Upper lobe of left lung (tissue), 6 donors: ENCODE measurements around the gene ADORA1. TPM values are rescaled to one million over a fixed set of nuclear protein-coding genes. Genes with fewer than 3 reads are reported as not detected.

Experiments used
- ATAC-seq, 2 donors: fragments of 200-7000 bp; cut with Tn5 transposase; one replicate each; pipeline ENCODE4 v1.9.1; 2022; ENCODE audit warnings: mild to moderate bottlenecking in 2 of 2, moderate library complexity in 2 of 2; ENCODE audit not compliant: low FRiP score in 2 of 2
- DNase-seq, 2 donors: peaks; one replicate each; pipeline ENCODE4 v3.0.0-alpha.2; 2019 to 2020
- H3K27ac ChIP-seq, 4 donors: fragments of 200-600 bp; sonication (generic); one replicate each; pipeline ENCODE4 v1.5.1; 2016 to 2019
- H3K27me3 ChIP-seq, 4 donors: fragments of 200-600 bp; sonication (generic); one replicate each; pipeline ENCODE4 v1.5.1; 2017 to 2019
- H3K36me3 ChIP-seq, 4 donors: fragments of 200-600 bp; sonication (generic); one replicate each; pipeline ENCODE4 v1.5.1; 2016 to 2019
- H3K4me1 ChIP-seq, 4 donors: fragments of 200-600 bp; sonication (generic); one replicate each; pipeline ENCODE4 v1.5.1; 2018 to 2019
- H3K4me3 ChIP-seq, 4 donors: fragments of 200-600 bp; sonication (generic); one replicate each; pipeline ENCODE4 v1.5.1; 2017 to 2019; ENCODE audit warnings: mild to moderate bottlenecking in 2 of 4, moderate library complexity in 1 of 4
- H3K9me3 ChIP-seq, 4 donors: fragments of 200-600 bp; sonication (generic); one replicate each; pipeline ENCODE4 v1.5.1; 2018 to 2019
- CTCF ChIP-seq, 6 experiments: fragments of 450-650 bp in 4 of 6; fragments of 200-600 bp in 2 of 6; sonication (generic) in 2 of 6; IDR thresholded peaks; one replicate each; pipeline ENCODE4 v1.5.1; 2016 to 2019; ENCODE audit warnings: antibody characterized with exemption in 6 of 6
- EP300 ChIP-seq, 4 donors: sonication (generic); formaldehyde crosslinking; IDR thresholded peaks; one replicate each; pipeline ENCODE4 v1.5.1; 2017; ENCODE audit warnings: antibody characterized with exemption in 4 of 4, control low read depth in 2 of 4
- POLR2A ChIP-seq, 4 donors: fragments of 450-650 bp; IDR thresholded peaks; one replicate each; pipeline ENCODE4 v1.5.1; 2016 to 2017; ENCODE audit warnings: antibody characterized with exemption in 4 of 4, mild to moderate bottlenecking in 2 of 4
- POLR2AphosphoS5 ChIP-seq, 2 donors: sonication (generic); formaldehyde crosslinking; IDR thresholded peaks; one replicate each; pipeline ENCODE4 v1.5.1; 2017; ENCODE audit warnings: antibody characterized with exemption in 2 of 2
- WGBS, 2 donors: methylation state at CpG; one replicate each; pipeline ENCODE4 v1.1.5; 2017 to 2018; 5-methylcytosine and 5-hydroxymethylcytosine counted together
- total RNA-seq, 6 donors: library from RNA; depleted of rRNA in 4 of 6; stranded (reverse); fragments of >200 nt in 4 of 6; gene quantifications; one replicate each; pipeline versions ENCODE4 v1.1.0 to v1.2.1, GENCODE V29; 2016 to 2021
- donor health status: DM: no; HTN: no; CAD: no; lungs with moderate emphysema.
- donor health status: DM: no; HTN: yes; CAD: no; lungs with severe emphysema.

ADORA1 gene
- total RNA-seq, 6 donors from 2014 or later = 0.20 to 5.4 (median 3.1) TPM

GRCh38 chr1:203186446-203187303 is 59.1 kb downstream of the ADORA1 start, which contains the start of gene CHI3L1:
Gene CHI3L1, minus strand, starts transcription at chr1:203186704. Its CDS starts 81 bp downstream, at chr1:203186623.
- Histone ChIP-seq H3K9me3 (no peaks in the 10 kb centered on the region), H3K36me3 (no peaks in the 10 kb centered on the region), H3K4me3 (peak within 1 kb of the TSS in 1 of 4 donors; percentile 14), H3K27ac (peak within 1 kb of the TSS; percentile 10 to 71 (median 37)), H3K4me1 (peaks cover 9 to 24% (median 21%) of the 10 kb centered on the region in 4 donors), H3K27me3 (no peaks in the 10 kb centered on the region)
- DNase-seq = peak in 1 of 2 donors; percentile 85
- 26 to 33% methylated on average over 12 to 14 of the region's 14 CpGs for WGBS, 2 donors
- TF ChIP-seq POLR2AphosphoS5 (IDR thresholded peaks at IDR 0.05) (peak in 1 of 2 donors; percentile 58), CTCF (IDR thresholded peaks at IDR 0.05) (no peak), POLR2A (IDR thresholded peaks at IDR 0.05) (peak in 1 of 4 donors; percentile 28), EP300 (IDR thresholded peaks at IDR 0.05) (peak in 1 of 4 donors; percentile 61)
- ATAC-seq = peak; percentile 50 to 53

GRCh38 chr1:203187304-203187685 is 59.8 kb downstream of the ADORA1 start:
- TF ChIP-seq POLR2AphosphoS5 (IDR thresholded peaks at IDR 0.05) (no peak), CTCF (IDR thresholded peaks at IDR 0.05) (no peak)
- H3K9me3 ChIP-seq = no peaks in the 10 kb centered on the region
- WGBS, 2 donors = 36 to 39% methylated on average over 7 of the region's 7 CpGs
- ATAC-seq (no peak), DNase-seq (no peak)
- H3K36me3 ChIP-seq = no peaks in the 10 kb centered on the region
- H3K27me3 ChIP-seq = no peaks in the 10 kb centered on the region
- H3K4me1 ChIP-seq = peaks cover 9 to 24% (median 20%) of the 10 kb centered on the region in 4 donors
- no peak overlapping the region for H3K4me3 ChIP-seq
- H3K27ac ChIP-seq = peak overlapping the region in 2 of 4 donors; percentile 49 to 61

- TF ChIP-seq POLR2A (IDR thresholded peaks at IDR 0.05) = no peak
- no peak for TF ChIP-seq POLR2AphosphoS5 (IDR thresholded peaks at IDR 0.05)
- TF ChIP-seq EP300 (IDR thresholded peaks at IDR 0.05) = no peak
- TF ChIP-seq CTCF (IDR thresholded peaks at IDR 0.05) = no peak
- Histone ChIP-seq H3K4me1 (peaks cover 9 to 24% (median 18%) of the 10 kb centered on the region in 4 donors), H3K4me3 (no peak overlapping the region), H3K27ac (peak overlapping the region in 2 of 4 donors; percentile 49 to 61), H3K27me3 (no peaks in the 10 kb centered on the region), H3K9me3 (no peaks in the 10 kb centered on the region), H3K36me3 (no peaks in the 10 kb centered on the region)
- WGBS, 2 donors = 75 to 87% methylated on average over 3 of the region's 3 CpGs
- DNase-seq (no peak), ATAC-seq (no peak)
Observed at GRCh38 chr1:203187689-203188264, 60.3 kb downstream of the ADORA1 start.

DNA sequence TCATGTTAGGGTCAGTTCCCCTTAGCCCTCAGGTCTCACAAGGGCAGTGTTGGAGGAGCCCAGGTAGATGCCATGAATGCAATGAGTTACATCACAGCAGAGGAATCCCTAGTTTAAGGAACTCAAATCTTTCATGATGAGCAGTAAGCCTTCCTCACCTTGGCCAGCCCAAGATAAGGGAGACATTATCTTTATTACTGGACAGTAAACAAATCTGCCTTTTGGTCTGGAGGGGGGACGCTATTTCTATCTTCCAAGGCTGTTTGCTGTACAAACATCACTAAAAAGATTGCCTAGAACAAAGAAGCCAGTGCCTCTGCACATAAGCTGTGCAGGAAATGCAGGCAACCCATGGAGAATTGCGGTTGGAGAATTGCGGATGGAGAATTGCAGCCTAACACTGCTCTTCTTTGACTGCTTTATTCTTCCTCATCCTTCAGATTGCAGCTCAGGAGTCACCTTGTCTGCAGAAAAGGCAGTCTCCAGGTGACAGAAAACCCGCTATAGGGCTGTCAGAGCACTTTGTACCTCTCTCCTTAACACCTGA is 61.2 kb downstream of the ADORA1 start:
- ATAC-seq (no peak), DNase-seq (no peak)
- Histone ChIP-seq H3K9me3 (no peaks in the 10 kb centered on the region), H3K36me3 (no peaks in the 10 kb centered on the region), H3K4me3 (no peak overlapping the region), H3K27me3 (no peaks in the 10 kb centered on the region), H3K4me1 (peaks cover 9 to 24% (median 18%) of the 10 kb centered on the region in 4 donors), H3K27ac (no peak overlapping the region)
- TF ChIP-seq POLR2AphosphoS5 (IDR thresholded peaks at IDR 0.05) = no peak
- TF ChIP-seq POLR2A (IDR thresholded peaks at IDR 0.05) = no peak
- TF ChIP-seq EP300 (IDR thresholded peaks at IDR 0.05) = no peak
- no peak for TF ChIP-seq CTCF (IDR thresholded peaks at IDR 0.05)
- 75 to 84% methylated on average over 4 of the region's 4 CpGs for WGBS, 2 donors
